ENCODE data around the gene MAPK10. TPM values are rescaled to one million over a fixed set of nuclear protein-coding genes. Genes with fewer than 3 reads are reported as not detected.
"Not testable (repeated sequence)": the region's sequence is repeated elsewhere in the genome, so short reads cannot be mapped to it uniquely, and the experiment has no call there.

Gene MAPK10
- total RNA-seq, 1 donor from 2014 or later = 123 TPM

DNA sequence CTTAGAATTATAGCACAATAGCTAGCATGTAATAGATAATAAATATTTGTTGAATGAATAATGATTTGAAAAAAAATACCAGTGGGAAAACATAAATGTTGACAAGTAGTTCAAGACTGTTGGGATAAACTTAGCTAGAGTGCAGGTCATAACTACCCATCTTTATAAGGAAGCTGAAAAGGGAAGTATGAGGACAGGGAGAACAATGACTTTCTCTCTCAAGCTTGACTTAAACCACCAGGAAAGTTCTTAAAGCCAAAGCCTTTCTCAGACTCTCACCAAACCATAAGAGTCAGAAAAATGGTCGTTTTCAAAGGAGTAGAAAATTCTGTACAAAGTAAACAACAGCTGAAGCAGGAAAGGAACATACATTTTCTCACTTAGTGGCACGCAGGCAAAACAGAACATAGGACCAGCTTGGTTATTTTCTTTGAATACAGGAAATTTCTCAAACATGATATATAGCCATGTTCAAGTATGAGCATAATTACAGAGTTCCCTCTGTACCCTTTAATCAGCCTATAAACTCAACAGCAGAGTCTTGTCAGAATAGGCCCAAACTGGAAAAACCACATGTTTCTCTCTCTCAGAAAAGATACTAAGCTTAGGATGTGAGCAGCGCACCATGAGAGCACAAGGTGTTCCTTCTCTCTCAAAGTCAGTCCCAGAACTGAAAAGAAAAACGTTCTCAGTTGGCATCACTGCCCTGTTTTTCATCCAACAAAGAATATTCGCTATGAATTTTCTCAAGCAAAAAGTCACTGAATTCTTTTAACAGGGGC lies 28.7 kb downstream of the MAPK10 start:
- intact Hi-C loops (cut with DNase I) = no loop called here
- H3K27me3 ChIP-seq = no peaks in the 10 kb centered on the region
- TF ChIP-seq, protein P1, sequence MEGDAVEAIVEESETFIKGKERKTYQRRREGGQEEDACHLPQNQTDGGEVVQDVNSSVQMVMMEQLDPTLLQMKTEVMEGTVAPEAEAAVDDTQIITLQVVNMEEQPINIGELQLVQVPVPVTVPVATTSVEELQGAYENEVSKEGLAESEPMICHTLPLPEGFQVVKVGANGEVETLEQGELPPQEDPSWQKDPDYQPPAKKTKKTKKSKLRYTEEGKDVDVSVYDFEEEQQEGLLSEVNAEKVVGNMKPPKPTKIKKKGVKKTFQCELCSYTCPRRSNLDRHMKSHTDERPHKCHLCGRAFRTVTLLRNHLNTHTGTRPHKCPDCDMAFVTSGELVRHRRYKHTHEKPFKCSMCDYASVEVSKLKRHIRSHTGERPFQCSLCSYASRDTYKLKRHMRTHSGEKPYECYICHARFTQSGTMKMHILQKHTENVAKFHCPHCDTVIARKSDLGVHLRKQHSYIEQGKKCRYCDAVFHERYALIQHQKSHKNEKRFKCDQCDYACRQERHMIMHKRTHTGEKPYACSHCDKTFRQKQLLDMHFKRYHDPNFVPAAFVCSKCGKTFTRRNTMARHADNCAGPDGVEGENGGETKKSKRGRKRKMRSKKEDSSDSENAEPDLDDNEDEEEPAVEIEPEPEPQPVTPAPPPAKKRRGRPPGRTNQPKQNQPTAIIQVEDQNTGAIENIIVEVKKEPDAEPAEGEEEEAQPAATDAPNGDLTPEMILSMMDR (IDR thresholded peaks at IDR 0.05) = no peak
- TF ChIP-seq POLR2A (IDR thresholded peaks at IDR 0.05) = no peak
- peak in 1 of 2 donors; percentile 71 for TF ChIP-seq POLR2AphosphoS5 (IDR thresholded peaks at IDR 0.05; ENCODE audit: insufficient read depth in 1 of 2, low read depth in 1 of 2)
- H3K9me3 ChIP-seq = no peaks in the 10 kb centered on the region
- no peak for DNase-seq (ENCODE audit: extremely low spot score in 2 of 2)
- no peaks in the 10 kb centered on the region for H3K36me3 ChIP-seq
- H3K27ac ChIP-seq = peak overlapping the region; percentile 38
- no peak overlapping the region for H3K4me3 ChIP-seq
- peaks cover 15% of the 10 kb centered on the region for H3K4me1 ChIP-seq

DNA sequence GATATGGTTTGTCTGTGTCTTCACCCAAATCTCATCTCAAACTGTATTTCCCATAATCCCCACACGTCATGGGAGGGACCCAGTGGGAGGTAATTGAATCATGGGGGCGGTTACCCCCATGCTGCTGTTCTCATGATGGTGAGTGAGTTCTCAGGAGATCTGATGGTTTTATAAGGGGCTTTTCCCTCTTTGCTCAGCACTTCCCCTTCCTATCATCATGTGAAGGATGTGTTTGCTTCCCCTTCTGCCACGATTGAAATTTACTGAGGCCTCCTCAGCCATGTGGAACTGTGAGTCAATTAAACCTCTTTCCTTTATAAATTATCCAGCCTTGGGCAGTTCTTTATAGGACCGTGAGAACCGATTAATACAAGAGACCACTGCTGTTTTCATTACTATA lies 29.4 kb downstream of the MAPK10 start:
- Histone ChIP-seq H3K27ac (peak overlapping the region; percentile 38), H3K4me1 (peaks cover 15% of the 10 kb centered on the region)
- H3K9me3 ChIP-seq; intact Hi-C loops (cut with DNase I); H3K27me3 ChIP-seq; H3K36me3 ChIP-seq; H3K4me3 ChIP-seq; DNase-seq (ENCODE audit: extremely low spot score in 2 of 2): not testable (repeated sequence)

DNA sequence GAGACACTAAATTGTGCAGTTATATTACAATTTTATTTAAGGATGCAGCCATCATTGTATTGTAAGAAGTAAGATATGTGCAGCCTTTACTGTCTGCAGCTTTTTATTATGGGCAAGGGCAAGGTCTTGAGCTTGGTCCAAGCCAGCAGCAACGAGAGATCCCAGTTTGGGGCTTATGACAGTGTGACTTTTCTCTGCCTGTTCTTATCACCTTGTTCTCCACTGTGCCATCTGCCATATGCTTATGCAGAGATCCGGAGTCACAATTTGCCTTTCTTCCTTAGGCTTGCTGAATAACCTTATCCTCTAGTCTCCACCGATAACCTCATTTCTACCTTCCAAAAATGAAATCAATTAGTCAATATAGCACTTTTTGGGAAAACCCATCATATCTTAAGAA lies 30.4 kb downstream of the MAPK10 start:
- Histone ChIP-seq H3K9me3 (no peaks in the 10 kb centered on the region), H3K4me1 (peaks cover 15% of the 10 kb centered on the region), H3K4me3 (no peak overlapping the region), H3K27ac (no peak overlapping the region), H3K36me3 (no peaks in the 10 kb centered on the region), H3K27me3 (no peaks in the 10 kb centered on the region)
- TF ChIP-seq, protein P1 (IDR thresholded peaks at IDR 0.05) = no peak
- TF ChIP-seq POLR2A (IDR thresholded peaks at IDR 0.05) (no peak), POLR2AphosphoS5 (IDR thresholded peaks at IDR 0.05; ENCODE audit: insufficient read depth in 1 of 2, low read depth in 1 of 2) (no peak)
- intact Hi-C loops (cut with DNase I) = no loop called here
- no peak for DNase-seq (ENCODE audit: extremely low spot score in 2 of 2)

DNA sequence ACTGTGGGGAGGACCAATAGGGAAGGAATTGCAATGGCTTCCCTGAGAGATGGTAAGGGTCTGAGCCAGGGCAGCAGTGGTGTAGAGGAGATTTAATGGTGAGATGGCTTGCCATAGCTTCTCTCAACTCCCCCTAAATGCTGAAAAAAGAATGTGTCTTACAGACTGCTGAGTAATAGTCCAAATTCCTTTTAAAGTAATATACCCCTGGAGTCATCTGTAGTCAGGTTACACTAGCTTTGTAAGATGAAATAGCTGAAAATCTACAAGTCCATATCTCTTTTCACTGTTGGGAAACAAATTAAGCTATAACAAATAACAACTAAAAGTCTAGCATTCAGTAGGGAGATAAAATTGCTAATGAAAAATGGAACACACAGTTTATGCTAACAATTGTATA lies 33.5 kb downstream of the MAPK10 start:
- H3K36me3 ChIP-seq = no peaks in the 10 kb centered on the region
- H3K27me3 ChIP-seq = no peaks in the 10 kb centered on the region
- no peak overlapping the region for H3K4me3 ChIP-seq
- no peak for DNase-seq (ENCODE audit: extremely low spot score in 2 of 2)
- H3K27ac ChIP-seq = no peak overlapping the region
- H3K9me3 ChIP-seq = no peaks in the 10 kb centered on the region
- TF ChIP-seq POLR2AphosphoS5 (IDR thresholded peaks at IDR 0.05; ENCODE audit: insufficient read depth in 1 of 2, low read depth in 1 of 2) (no peak), POLR2A (IDR thresholded peaks at IDR 0.05) (no peak)
- TF ChIP-seq, protein P1 (IDR thresholded peaks at IDR 0.05) = no peak
- peaks cover 9% of the 10 kb centered on the region for H3K4me1 ChIP-seq
- intact Hi-C loops (cut with DNase I) = no loop called here

DNA sequence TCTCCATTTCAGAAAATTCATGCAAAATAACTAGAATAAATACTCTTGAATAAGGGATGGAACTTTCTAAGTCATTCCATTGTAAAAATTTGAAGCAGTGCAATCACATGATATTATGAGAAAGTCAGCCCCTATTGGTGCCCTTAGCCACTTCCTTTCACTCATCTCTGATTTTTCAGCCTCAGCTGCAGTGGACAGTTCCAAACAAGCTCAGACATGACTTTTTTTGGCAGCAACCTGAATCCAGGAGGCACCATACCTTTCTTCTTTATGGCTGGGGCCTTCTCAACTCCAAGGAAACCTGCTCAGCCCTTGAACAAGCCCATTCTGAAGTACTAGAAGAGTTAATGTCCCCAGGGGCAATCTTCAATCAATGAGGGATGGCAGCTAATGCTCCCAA lies 40.5 kb downstream of the MAPK10 start:
- no peak for DNase-seq (ENCODE audit: extremely low spot score in 2 of 2)
- Histone ChIP-seq H3K9me3 (no peaks in the 10 kb centered on the region), H3K27ac (no peak overlapping the region), H3K4me1 (no peaks in the 10 kb centered on the region), H3K4me3 (no peak overlapping the region), H3K36me3 (no peaks in the 10 kb centered on the region), H3K27me3 (no peaks in the 10 kb centered on the region)
- intact Hi-C loops (cut with DNase I) = no loop called here
- TF ChIP-seq POLR2AphosphoS5 (IDR thresholded peaks at IDR 0.05; ENCODE audit: insufficient read depth in 1 of 2, low read depth in 1 of 2) = no peak

- intact Hi-C loops (cut with DNase I) = no loop called here
- TF ChIP-seq, protein P1 (IDR thresholded peaks at IDR 0.05) = no peak
- no peak for TF ChIP-seq POLR2AphosphoS5 (IDR thresholded peaks at IDR 0.05; ENCODE audit: insufficient read depth in 1 of 2, low read depth in 1 of 2)
- no peak for TF ChIP-seq POLR2A (IDR thresholded peaks at IDR 0.05)
- no peak overlapping the region for H3K27ac ChIP-seq
- no peak for DNase-seq (ENCODE audit: extremely low spot score in 2 of 2)
- H3K4me1 ChIP-seq = no peaks in the 10 kb centered on the region
- no peaks in the 10 kb centered on the region for H3K36me3 ChIP-seq
- H3K4me3 ChIP-seq = no peak overlapping the region
- no peaks in the 10 kb centered on the region for H3K9me3 ChIP-seq
- no peaks in the 10 kb centered on the region for H3K27me3 ChIP-seq
Observed at GRCh38 chr4:86315579-86315978, 44.3 kb downstream of the MAPK10 start.
